ENCODE data around the gene PRKCH.

The PRKCH gene

GRCh38 chr14:61438497-61438859, 117.1 kb downstream of the PRKCH start:
- no peak for TF ChIP-seq CTCF (IDR thresholded peaks at IDR 0.05; ENCODE audit: insufficient read depth, missing control alignments)
- DNase-seq (ENCODE audit: insufficient read length, low spot score) (no peak), FAIRE-seq (no peak)

GRCh38 chr14:61438860-61439765, 117.7 kb downstream of the PRKCH start:
- no peak for TF ChIP-seq CTCF (IDR thresholded peaks at IDR 0.05; ENCODE audit: insufficient read depth, missing control alignments)
- DNase-seq (ENCODE audit: insufficient read length, low spot score) (no peak), FAIRE-seq (no peak)

- FAIRE-seq, result no peak
- TF ChIP-seq CTCF (IDR thresholded peaks at IDR 0.05; ENCODE audit: insufficient read depth, missing control alignments), result no peak
- no peak for DNase-seq (ENCODE audit: insufficient read length, low spot score)
Observed at GRCh38 chr14:61439779-61440418, 118.5 kb downstream of the PRKCH start.

GRCh38 chr14:61443481-61443880, 122.1 kb downstream of the PRKCH start:
- no peak for TF ChIP-seq CTCF (IDR thresholded peaks at IDR 0.05; ENCODE audit: insufficient read depth, missing control alignments)
- peak; percentile 21 for FAIRE-seq
- DNase-seq (ENCODE audit: insufficient read length, low spot score), result no peak

GRCh38 chr14:61444215-61444768, 122.9 kb downstream of the PRKCH start:
- no peak for TF ChIP-seq CTCF (IDR thresholded peaks at IDR 0.05; ENCODE audit: insufficient read depth, missing control alignments)
- FAIRE-seq (no peak), DNase-seq (ENCODE audit: insufficient read length, low spot score) (no peak)

- no peak for DNase-seq (ENCODE audit: insufficient read length, low spot score)
- no peak for TF ChIP-seq CTCF (IDR thresholded peaks at IDR 0.05; ENCODE audit: insufficient read depth, missing control alignments)
- FAIRE-seq, result no peak
Observed at GRCh38 chr14:61451491-61451890, 130.1 kb downstream of the PRKCH start.
